AG20443 (cell line): Measurements from ENCODE around the gene LANCL3.
"Not testable (repeated sequence)": the region's sequence is repeated elsewhere in the genome, so short reads cannot be mapped to it uniquely, and the experiment has no call there.

Experiments
- DNase-seq: peaks from one replicate; pipeline ENCODE4 v3.0.0; 2012; ENCODE audit warnings: low spot score, mixed read lengths

LANCL3 gene

DNA sequence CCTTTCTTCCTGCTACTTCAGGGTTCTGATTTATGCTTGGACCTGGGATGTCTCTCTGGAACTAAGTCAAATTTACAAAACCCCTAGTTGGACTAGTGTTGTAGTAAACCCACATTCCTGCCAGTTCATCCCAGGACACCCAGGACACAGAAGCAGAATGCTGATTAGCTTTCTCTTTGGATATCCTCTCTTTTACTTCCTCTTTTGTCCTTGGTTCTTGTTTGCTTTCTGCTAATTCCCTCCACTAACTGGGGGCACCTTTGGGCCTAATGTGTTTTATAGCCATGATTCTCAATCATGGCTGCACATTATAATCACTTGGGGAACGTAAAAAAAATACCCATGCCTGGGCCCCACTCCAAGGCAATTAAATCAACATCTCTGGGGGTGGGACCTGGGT lies 42.5 kb downstream of the LANCL3 start:
- no peak for DNase-seq

DNA sequence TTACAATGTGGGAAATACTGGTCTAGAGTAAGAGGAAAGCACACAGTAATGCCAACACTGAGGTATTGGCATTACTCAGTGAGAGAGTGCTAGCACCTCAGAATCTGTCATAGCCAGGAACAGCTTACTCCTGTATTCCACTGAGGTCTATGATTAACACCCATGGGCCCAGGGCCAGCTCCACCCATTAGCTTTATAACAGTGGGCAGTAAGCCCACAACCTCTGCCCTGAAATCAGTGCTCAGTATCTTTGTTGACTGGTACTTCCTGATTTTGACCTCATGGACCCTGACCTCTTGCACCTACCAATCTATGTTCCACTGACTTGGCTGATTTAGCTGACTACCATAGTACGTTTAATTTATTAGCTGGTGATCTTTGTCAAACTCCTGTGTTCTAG lies 56.1 kb downstream of the LANCL3 start:
- DNase-seq = no peak

DNA sequence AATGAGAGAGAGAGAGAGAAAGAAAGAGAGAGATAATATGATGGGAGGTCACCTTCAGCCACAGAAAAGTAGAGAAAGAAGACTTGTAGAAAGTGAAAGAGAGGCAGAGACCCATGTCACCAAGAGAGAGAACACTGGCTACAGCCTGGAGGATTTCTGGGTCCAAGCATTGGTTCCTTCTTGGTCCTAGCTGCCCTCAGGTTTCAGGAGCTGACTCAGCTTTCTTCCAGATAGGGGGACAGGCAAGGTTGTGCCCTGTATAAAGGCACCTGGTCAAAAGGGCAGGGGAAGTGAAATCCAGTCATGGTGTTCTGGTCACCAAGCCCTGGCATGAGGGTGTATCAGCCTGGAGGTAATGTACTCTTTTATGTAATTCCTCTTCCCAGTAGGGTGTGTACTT lies 66.6 kb downstream of the LANCL3 start:
- no peak for DNase-seq

DNA sequence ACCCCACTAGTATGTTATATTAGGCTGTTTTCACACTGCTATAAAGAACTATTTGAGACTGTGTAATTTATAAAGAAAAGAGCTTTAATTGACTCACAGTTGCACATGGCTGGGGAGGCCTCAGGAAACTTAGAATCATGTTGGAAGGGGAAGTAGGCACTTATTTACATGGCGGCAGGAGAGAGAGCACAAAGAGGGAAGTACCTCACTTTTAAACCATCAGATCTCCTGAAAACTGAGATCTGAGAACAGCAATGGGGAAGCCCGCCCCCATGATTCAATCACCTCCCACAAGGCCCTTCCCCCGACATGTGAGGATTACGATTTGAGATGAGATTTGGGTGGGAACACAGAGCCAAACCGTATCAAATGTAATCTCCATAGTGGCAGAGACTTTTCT lies 68.7 kb downstream of the LANCL3 start:
- DNase-seq = no peak

DNA sequence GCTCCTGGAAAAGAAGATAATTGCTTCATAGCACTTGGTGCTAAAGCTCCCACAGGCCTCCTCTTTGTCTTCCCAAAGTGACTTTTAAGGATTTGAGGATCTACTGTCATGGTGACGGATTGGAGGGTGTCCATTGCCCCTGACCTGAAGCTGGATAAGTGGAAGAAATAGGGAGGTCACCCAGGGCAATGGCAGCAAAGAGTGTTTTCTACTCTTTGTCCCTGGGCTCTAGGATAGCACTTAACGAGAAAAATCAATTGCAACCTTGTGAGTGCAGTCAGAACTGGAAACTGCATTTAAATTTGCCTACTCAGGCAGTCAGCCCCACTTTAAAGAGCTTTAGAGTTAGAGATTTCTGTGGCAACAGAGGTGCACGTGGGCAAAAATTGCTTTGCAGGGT lies 70.4 kb downstream of the LANCL3 start:
- no peak for DNase-seq

DNA sequence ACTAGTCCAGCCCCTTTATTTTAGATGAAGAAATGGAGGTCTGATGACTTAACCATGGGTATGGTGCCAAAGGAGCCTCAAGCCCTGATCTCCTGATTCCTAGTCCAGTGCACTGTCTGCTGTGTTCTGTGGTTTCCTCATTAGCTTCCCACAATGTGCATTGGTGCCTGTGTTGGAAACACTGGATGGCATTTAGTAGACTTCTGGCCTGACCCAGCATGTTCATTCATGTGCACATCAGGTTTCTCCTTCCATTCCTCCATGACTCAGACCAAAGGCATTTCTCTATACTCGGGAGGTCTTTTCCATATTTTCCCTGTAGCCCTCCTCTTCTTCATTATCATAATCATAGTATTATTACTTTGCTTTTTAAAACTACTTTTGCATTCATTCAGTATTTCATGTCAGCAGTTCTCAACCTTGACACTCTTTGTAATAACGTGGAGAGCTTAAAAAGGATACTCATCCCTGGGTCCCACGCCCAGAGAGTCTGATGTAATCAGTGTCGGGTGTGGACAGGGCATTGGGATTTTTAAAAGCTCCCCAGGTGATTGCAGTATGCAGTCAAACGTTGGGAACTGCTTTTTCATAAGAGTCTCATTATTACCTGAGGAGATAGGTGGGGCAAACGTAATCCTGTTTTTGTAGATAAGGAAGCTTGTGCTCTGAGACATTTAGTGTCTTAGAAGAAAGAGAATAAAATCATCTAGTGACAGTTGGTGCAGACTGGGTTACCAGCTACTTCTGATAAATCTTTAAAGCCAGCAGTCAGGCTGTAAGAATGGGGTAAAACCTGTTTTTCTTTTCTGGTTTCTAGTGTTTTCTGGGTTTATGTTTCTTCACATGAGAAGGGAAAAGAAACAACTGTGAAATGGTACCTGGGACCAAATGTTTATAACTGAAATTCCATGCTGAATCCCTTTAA lies 73.2 kb downstream of the LANCL3 start:
- no peak for DNase-seq

DNA sequence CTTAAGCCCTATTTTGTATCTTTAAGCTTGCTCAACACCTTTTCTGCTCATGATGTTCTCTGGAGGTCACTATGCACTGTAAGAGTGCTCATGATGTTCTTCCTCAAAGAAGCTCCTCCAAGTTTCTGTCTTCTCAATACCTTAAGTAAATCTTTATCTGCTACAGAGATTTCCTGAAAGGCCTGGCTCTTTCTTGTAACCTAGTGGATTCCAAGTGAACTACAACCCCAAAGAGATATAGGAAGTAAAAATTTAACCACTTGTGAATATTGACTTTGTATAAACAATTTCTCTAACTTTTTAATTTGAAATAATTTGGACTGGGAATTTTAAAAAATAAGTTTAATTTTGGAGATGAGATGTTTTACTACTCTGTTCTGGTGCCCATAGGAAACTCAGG lies 74.8 kb downstream of the LANCL3 start:
- no peak for DNase-seq

DNA sequence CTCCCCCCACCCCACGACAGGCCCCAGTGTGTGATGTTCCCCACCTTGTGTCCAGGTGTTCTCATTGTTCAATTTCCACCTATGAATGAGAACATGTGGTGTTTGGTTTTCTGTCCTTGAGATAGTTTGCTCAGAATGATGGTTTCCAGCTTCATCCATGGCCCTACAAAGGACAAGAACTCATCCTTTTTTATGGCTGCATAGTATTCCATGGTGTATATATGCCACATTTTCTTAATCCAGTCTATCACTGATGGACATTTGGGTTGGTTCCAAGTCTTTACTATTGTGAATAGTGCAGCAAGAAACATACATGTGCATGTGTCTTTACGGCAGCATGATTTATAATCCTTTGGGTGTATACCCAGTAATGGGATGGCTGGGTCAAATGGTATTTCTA lies 79.4 kb downstream of the LANCL3 start:
- DNase-seq = not testable (repeated sequence)

DNA sequence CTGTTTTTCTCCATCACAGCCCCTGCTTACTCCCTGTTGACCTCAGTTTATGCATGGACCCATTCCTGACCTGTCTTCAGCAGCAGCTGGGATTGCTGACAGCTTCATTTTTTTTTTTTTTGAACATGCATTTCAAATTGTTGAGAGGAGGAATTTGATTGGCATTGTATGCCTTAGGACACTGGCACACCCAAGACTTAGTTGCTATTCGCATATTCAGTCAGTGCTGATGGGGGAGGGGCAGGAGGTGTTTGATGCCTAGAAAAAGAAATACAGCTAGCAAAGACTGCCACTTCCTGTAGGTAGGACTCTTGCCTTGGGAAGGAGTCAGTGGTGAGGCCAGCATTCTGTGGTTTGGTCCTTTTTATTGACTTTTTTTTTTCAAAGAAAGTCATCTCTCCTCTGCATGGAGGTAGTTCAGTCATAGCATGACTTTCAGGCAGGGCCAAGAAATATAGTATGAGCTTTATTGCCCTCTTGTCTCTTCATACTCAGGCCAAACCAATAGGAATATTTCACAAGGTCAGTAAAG lies 80.5 kb downstream of the LANCL3 start:
- DNase-seq = no peak

DNA sequence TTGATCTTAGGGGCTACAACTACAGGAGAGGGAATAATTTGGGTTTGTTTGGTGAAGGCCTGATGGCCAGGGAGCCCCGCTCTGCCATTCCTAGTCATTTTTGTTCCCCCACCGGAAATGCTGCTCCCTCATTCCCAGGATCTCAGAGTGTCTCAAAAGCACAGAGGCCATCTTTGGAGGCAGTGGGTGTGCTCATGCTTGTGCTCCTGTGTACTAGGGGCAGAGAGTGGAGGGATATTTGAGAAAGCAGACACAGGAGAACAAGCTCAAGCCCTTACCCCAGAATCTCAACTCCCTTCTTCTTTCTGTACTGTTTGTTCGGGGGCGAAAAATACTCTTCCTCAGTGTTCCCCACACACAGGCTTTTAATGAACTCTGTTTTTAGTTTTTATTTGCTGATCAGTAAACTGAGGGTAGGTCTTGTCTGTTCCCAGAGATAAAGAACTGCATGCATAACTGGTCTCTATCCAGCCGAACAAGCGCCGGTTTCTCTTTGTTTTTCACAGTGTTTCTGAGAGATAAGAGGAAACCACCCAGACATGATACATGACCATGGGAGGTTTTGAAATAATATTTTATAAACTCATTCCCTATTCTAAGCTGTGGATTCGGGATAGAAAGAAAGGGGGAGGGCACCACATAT lies 81.2 kb downstream of the LANCL3 start:
- no peak for DNase-seq

DNA sequence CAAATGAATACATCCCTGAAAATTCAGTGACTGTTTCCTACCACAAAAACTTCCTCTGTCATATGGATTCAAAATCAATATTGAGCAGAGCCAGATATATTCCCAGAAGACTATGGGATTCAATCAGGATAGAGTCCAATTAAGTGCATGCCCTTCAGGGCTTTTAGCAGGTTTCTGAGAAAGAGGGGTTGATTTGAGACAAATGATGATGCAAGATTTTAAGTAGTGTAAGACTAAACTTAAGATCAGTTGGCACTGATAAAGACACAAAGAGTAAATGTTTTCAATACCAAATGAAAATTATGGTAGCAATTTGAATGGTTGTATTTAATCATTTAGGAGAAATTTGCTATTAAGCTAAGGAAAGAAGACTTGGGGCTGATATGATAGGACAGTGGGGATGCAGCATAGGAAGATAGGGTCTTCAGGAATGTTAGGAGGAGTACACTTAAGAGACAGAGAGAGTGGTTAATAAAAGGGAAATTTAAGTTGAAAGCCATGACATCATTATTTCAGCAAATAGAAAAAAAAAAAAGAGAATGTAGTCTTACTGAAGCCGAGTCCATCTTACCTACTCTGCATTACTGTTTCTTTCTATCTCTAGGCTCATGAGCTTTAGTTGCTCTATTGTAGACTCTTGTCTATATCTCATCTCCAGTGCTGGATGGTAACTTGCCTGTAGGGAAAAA lies 82.1 kb downstream of the LANCL3 start:
- no peak for DNase-seq

DNA sequence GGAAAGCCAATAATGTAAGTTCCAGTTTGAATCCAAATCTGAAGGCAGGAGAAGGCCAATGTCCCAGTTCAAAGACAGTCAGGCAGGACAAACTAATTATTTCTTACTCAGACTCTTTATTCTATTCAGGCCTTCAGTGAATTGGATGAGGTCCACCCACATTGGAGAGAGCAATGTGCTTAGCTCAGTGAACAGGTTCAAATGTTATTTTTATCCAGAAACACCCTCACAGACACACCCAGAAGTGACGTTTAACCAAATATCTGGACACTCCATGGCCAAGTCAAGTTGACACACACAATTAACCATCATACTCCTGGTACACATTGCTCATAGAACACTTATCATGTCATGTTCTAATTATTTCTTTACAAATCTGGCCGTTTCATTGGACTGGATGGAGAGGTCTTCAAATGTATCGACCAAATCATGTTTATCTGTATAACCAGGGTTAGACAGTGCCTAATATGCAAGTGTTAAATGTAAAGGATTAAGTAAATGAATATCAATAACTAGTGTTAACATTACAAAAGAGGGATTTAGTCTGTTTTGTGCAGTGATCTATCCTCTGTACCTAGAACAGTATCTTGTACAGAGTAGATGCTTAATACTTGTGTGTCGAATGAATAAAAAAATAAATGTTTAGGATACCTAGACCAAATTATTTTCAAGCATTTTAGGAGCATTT lies 87.0 kb downstream of the LANCL3 start:
- DNase-seq = no peak

DNA sequence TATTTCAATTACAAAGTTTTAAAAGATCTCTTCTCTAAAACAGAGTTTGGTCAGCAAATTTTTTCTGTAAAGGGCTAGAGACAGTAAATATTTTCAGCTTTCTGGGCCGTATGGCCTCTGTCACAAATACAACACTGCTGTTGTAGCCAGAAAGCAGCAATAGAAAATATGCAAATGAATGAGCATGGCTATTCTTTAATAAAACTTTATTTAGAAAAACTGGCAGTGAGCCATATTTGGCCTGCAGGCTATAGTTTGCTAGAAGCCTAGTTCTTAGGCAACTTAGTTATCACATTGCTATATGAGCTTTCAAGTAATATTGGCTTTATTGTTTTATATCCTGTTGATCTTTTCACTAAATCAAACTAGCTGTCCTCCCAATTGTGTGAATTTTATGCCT lies 87.6 kb downstream of the LANCL3 start:
- DNase-seq = no peak

DNA sequence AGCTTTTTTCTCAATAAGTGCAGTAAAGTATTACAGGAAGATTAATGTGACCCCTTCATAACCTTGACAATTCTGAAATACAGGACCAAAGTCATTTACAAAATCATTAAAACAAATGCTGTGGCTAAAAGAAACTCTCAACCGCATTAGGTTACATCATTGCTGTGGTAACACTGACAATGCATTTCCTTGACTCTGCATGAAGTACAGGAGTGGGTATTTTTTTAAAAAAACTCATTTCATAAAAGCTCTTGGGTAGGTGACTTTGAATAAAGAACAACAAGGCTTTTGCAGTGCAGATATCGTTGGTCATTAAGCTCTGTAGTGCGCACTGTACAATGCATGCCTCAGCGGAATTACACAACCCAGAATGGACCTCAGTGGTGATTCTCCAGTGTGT lies 90.7 kb downstream of the LANCL3 start:
- no peak for DNase-seq

DNA sequence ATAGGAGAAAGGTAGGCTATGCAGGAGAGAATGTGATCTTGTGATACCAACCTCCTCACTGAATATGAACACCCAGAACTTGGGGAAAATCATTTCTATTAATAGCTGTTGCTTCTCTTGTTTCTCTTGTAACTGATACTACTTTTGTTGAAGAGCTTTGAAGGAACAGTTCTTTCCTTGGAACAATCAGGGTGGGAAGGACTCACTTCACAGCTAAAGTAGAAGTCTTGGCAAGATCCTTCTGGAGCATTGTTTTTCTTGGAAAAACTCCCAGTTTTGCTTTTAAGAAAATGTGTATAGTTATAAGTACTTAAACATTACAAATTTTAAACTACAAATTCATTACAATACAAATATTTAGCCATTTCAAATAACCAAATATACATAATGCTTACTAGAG lies 95.1 kb downstream of the LANCL3 start:
- DNase-seq = no peak

DNA sequence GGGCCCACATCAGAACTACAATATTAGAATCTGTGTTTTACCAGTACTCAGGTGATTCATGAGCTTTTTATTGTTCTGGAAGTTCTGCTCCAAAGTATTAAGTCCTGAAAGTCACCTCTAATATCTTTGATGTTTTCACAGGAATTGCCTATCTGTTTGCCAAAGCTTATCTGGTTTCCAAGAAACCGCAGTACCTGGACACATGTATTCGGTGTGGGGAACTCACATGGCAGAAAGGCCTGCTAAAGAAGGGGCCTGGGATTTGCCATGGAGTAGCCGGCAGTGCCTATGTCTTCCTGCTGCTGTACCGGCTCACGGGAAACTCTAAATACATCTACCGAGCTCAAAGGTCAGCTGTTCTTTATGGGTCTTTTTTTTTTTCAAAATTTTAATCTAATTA lies 95.7 kb downstream of the LANCL3 start:
- DNase-seq = no peak

DNA sequence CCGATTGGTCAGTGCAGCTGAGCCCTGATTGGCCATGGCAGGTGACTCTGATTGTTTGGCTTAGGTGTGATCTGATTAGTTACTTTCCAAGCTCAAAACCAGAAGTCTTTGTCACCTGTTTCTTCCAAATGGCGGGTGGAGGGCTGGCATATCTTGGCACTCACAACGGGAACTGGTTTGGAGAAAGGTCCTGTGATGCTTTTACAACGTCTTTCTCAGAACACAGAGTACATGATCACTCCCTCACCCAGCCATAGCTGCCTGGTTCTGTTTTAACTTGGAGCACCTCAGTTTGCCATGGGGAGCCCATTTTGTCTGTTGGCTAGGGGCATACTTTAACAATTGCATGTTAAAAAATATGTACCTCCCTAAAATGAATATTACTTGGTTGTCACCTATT lies 101.1 kb downstream of the LANCL3 start:
- no peak for DNase-seq

DNA sequence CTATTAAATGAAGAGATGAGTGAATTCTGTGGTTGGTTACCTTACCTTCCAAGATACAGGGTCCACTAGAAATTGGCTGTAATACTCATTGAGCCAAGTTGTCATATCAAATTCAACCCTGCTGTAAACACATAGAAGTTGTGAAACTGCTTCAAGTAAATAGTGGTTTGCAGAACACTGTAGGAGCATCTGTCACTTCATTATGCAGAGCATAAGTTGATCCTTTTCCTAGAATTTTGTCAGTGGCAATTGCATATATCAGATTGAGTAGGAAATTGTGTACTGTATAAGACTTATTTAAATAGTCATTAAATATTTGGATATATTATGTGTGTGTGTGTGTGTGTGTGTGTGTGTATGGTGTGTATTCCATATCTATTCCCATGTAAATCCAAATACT lies 105.3 kb downstream of the LANCL3 start:
- no peak for DNase-seq

DNA sequence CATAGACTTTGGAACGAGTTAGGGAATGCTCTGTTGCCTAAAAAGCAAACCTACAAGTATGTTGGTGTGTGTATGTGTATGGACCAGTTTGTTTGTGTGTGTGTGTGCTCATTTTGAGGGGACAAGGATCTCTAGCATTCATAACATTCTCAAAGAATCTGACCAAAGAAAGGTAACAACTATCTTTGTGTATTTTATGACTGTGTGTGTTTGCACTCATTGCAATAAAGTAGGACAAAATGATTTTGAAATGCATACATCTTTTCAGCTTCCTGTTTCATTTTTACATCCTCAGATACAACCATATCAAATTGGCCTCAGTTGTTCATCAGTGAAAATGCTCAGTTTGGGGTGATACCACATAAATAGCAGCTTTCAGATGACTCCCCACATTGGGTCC lies 105.8 kb downstream of the LANCL3 start:
- DNase-seq = no peak

DNA sequence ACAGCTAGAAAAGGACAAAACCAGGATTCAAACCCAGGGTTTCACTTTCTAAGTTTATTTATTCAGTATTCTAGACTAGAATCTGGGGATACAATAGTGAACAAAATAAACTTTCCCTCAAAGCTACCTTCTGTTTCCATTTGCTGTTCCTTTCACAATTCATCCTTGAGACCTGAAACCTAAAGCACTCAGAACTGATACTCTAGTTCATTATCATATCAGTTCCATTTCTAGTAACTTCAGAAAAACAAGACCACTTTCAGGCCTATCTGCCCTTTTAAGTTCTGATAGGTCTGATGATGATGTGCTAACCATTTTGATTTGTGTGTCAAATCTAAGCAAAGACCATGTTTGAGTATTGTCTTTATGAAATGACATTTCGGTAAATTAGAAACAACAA lies 106.3 kb downstream of the LANCL3 start:
- no peak for DNase-seq

DNA sequence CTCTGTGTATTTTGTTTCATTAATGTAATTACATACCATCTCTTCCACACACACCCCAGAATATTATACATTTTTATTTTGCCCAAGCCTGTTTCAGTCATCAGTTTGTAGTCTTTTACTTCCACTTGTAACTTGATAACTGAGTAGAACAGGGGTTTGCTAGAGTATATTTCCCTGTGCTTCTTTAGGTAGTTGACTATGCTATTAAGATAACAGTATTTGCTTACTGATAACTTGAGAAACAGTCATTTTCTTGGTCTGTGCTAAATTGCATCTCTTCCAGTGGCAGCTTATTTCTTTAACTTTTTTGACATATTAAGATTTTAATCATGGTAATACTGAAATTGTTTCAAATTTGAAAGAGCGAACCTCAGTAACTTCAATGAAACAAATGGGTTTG lies 107.1 kb downstream of the LANCL3 start:
- DNase-seq = no peak

DNA sequence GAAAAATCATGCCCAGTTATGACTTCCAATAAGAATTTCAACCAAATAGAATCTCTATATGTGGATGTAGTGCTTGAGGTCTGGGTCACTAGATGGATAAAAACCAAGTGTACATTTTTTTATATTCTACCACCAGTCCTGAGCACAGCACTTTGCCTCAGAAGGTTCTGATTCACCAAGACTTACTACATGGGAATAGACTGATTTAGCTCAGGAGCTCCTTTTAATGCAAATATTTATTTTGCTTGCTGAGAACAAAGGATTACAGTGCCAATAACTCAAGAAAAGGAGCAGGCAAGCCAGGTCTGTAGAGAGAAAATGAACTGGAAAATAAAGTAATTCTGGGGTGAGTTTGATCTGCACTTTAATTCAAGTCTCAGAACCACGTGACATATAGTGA lies 107.8 kb downstream of the LANCL3 start:
- DNase-seq = no peak
